ENCODE measurements around the gene GPR82.

DNA sequence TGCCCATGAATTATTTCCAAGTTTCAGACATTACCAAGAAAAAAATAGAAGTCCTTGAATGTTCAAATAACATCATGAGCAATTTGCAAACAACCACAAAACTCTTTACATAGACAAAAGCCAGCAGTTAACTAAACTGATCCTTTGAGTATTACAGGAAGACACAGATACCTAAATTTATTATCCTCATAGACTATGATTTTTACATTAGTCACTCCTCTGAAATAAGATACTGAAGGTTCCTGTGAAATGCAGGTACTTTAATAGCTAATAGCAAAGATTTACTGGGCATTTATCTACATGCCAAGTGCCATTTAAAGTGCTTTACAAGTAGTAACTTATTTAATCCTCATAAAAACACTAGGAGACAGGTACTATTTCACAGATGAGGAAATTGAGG is 37.7 kb downstream of the GPR82 start:
- TF ChIP-seq GLIS3 (CRISPR knock-in tag; IDR thresholded peaks at IDR 0.05): no peak
- TF ChIP-seq, protein P1, sequence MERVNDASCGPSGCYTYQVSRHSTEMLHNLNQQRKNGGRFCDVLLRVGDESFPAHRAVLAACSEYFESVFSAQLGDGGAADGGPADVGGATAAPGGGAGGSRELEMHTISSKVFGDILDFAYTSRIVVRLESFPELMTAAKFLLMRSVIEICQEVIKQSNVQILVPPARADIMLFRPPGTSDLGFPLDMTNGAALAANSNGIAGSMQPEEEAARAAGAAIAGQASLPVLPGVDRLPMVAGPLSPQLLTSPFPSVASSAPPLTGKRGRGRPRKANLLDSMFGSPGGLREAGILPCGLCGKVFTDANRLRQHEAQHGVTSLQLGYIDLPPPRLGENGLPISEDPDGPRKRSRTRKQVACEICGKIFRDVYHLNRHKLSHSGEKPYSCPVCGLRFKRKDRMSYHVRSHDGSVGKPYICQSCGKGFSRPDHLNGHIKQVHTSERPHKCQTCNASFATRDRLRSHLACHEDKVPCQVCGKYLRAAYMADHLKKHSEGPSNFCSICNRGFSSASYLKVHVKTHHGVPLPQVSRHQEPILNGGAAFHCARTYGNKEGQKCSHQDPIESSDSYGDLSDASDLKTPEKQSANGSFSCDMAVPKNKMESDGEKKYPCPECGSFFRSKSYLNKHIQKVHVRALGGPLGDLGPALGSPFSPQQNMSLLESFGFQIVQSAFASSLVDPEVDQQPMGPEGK (CRISPR knock-in tag; IDR thresholded peaks at IDR 0.05; ENCODE audit: borderline replicate concordance): no peak
- TF ChIP-seq, protein P2, sequence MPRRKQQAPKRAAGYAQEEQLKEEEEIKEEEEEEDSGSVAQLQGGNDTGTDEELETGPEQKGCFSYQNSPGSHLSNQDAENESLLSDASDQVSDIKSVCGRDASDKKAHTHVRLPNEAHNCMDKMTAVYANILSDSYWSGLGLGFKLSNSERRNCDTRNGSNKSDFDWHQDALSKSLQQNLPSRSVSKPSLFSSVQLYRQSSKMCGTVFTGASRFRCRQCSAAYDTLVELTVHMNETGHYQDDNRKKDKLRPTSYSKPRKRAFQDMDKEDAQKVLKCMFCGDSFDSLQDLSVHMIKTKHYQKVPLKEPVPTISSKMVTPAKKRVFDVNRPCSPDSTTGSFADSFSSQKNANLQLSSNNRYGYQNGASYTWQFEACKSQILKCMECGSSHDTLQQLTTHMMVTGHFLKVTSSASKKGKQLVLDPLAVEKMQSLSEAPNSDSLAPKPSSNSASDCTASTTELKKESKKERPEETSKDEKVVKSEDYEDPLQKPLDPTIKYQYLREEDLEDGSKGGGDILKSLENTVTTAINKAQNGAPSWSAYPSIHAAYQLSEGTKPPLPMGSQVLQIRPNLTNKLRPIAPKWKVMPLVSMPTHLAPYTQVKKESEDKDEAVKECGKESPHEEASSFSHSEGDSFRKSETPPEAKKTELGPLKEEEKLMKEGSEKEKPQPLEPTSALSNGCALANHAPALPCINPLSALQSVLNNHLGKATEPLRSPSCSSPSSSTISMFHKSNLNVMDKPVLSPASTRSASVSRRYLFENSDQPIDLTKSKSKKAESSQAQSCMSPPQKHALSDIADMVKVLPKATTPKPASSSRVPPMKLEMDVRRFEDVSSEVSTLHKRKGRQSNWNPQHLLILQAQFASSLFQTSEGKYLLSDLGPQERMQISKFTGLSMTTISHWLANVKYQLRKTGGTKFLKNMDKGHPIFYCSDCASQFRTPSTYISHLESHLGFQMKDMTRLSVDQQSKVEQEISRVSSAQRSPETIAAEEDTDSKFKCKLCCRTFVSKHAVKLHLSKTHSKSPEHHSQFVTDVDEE (CRISPR knock-in tag; IDR thresholded peaks at IDR 0.05): no peak
- no peak for TF ChIP-seq ESRRG (CRISPR knock-in tag; IDR thresholded peaks at IDR 0.05)
- TF ChIP-seq ZFP30 (CRISPR knock-in tag; IDR thresholded peaks at IDR 0.05): no peak
- TF ChIP-seq ISL1 (CRISPR knock-in tag; IDR thresholded peaks at IDR 0.05): no peak
- TF ChIP-seq, protein P3, sequence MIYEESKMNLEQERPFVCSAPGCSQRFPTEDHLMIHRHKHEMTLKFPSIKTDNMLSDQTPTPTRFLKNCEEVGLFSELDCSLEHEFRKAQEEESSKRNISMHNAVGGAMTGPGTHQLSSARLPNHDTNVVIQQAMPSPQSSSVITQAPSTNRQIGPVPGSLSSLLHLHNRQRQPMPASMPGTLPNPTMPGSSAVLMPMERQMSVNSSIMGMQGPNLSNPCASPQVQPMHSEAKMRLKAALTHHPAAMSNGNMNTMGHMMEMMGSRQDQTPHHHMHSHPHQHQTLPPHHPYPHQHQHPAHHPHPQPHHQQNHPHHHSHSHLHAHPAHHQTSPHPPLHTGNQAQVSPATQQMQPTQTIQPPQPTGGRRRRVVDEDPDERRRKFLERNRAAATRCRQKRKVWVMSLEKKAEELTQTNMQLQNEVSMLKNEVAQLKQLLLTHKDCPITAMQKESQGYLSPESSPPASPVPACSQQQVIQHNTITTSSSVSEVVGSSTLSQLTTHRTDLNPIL (CRISPR knock-in tag; IDR thresholded peaks at IDR 0.05; ENCODE audit: low read depth): no peak
- no peak for TF ChIP-seq TOX (CRISPR knock-in tag; IDR thresholded peaks at IDR 0.05; ENCODE audit: borderline replicate concordance)
- TF ChIP-seq ZFP3 (CRISPR knock-in tag; IDR thresholded peaks at IDR 0.05): no peak
- no peak for TF ChIP-seq ZNF8 (CRISPR knock-in tag; IDR thresholded peaks at IDR 0.05)
- no peak for TF ChIP-seq SNAI2 (CRISPR knock-in tag; IDR thresholded peaks at IDR 0.05)

Data from SK-N-SH treated with all-trans-retinoic acid at 6 μM for 48 hours (cell line).